HCT116 (cell line): ENCODE results near the gene NOL11. TPM values are rescaled to one million over a fixed set of nuclear protein-coding genes. Genes with fewer than 3 reads are reported as not detected.

Source experiments
- ATAC-seq: fragments of 200-7000 bp; cut with Tn5 transposase; 2 replicates; pipeline ENCODE4 v1.9.1; 2020; ENCODE audit warnings: mild to moderate bottlenecking, moderate library complexity
- BruUV-seq: library from RNA; stranded (reverse); fragments of 400-500 nt; replicated peaks from 2 replicates; lab custom pipeline; 2021; lab: Mats Ljungman, UMichigan
- CTCF ChIA-PET: fragments of 300-600 bp; sonication (Branson Sonifier 250); formaldehyde crosslinking; loops from one replicate; lab custom pipeline; 2021; ENCODE audit warnings: antibody characterized with exemption; lab: Charles Lee
- POLR2A ChIA-PET: fragments of 300-600, 350-600 bp; sonication (Branson Sonifier 250); formaldehyde crosslinking; loops from one replicate; lab custom pipeline; 2021; ENCODE audit warnings: antibody characterized with exemption; lab: Charles Lee
- RAD21 ChIA-PET, 2 experiments: fragments of 300-600 bp; sonication (Branson Sonifier 250); formaldehyde crosslinking; loops; one replicate each; lab custom pipeline; 2023; ENCODE audit warnings: low total read pairs in 2 of 2; ENCODE audit not compliant: uncharacterized antibody in 2 of 2, unreplicated experiment in 2 of 2, low non-redundant PET in 1 of 2; lab: Charles Lee
- DNase-seq: peaks from one replicate; pipeline ENCODE4 v3.0.0-alpha.2; 2010; ENCODE audit warnings: low read depth, low spot score
- H2AFZ ChIP-seq: fragments of 200-600 bp; shearing (Covaris generic), sonication (generic); 2 replicates; pipeline ENCODE4 v1.6.1; 2017; ENCODE audit warnings: low read depth, mixed run types, mixed read lengths, antibody characterized with exemption, low read length; ENCODE audit not compliant: poor library complexity, severe bottlenecking
- H3K27ac ChIP-seq: 2 replicates; pipeline ENCODE4 v1.5.1; 2012; ENCODE audit warnings: low read depth, low read length
- H3K27me3 ChIP-seq: fragments of 200-600 bp; sonication (generic); 2 replicates; pipeline ENCODE4 v1.6.1; 2016; ENCODE audit warnings: mixed run types, low read length, mixed read lengths; ENCODE audit not compliant: insufficient read depth
- H3K36me3 ChIP-seq, 2 experiments: fragments of 200-500 bp in 1 of 2; fragments of 200-600 bp in 1 of 2; sonication (Bioruptor generic) in 1 of 2; sonication (generic) in 1 of 2; 2 replicates each; pipeline versions ENCODE4 v1.5.1 to v1.6.1; 2014 to 2016; ENCODE audit warnings: low read length in 2 of 2, inconsistent platforms in 1 of 2, mixed read lengths in 1 of 2, mixed run types in 1 of 2; ENCODE audit not compliant: insufficient read depth in 2 of 2, control insufficient read depth in 1 of 2
- H3K4me1 ChIP-seq, 2 experiments: fragments of 200-600 bp in 1 of 2; sonication (generic) in 1 of 2; 2 replicates each; pipeline versions ENCODE4 v1.5.1 to v1.6.1; 2012 to 2017; ENCODE audit warnings: low read length in 2 of 2, inconsistent platforms in 1 of 2, mild to moderate bottlenecking in 1 of 2, mixed read lengths in 1 of 2, mixed run types in 1 of 2, moderate library complexity in 1 of 2; ENCODE audit not compliant: insufficient read depth in 2 of 2, control insufficient read depth in 1 of 2
- H3K4me2 ChIP-seq: fragments of 200-600 bp; sonication (generic); 2 replicates; pipeline ENCODE4 v1.6.1; 2017; ENCODE audit warnings: mixed run types, low read length, mixed read lengths
- H3K4me3 ChIP-seq, 2 experiments: fragments of 200-600 bp in 1 of 2; sonication (generic) in 1 of 2; replicated peaks in 1 of 2; 2 replicates each; pipeline ENCODE4 v1.5.1; 2011 to 2016; ENCODE audit warnings: low read length in 2 of 2, control low read depth in 1 of 2, low read depth in 1 of 2, mild to moderate bottlenecking in 1 of 2, mixed read lengths in 1 of 2, mixed run types in 1 of 2
- H3K79me2 ChIP-seq: fragments of 200-600 bp; sonication (generic); 2 replicates; pipeline ENCODE4 v1.6.1; 2017; ENCODE audit warnings: mild to moderate bottlenecking, mixed run types, low read length, moderate library complexity, mixed read lengths; ENCODE audit not compliant: insufficient read depth
- H3K9ac ChIP-seq: fragments of 200-600 bp; sonication (generic); 2 replicates; pipeline ENCODE4 v1.6.1; 2016; ENCODE audit warnings: low read length, mixed read lengths
- H3K9me2 ChIP-seq: fragments of 200-600 bp; sonication (generic), shearing (Covaris generic); 2 replicates; pipeline ENCODE4 v1.6.1; 2017; ENCODE audit warnings: mixed run types, mild to moderate bottlenecking, moderate library complexity; ENCODE audit not compliant: insufficient read depth
- H3K9me3 ChIP-seq, 2 experiments: fragments of 200-500 bp in 1 of 2; fragments of 200-600 bp in 1 of 2; sonication (Bioruptor generic) in 1 of 2; sonication (generic) in 1 of 2; 2 replicates each; pipeline ENCODE4 v1.6.1; 2014 to 2017; ENCODE audit warnings: low read length in 2 of 2, mixed read lengths in 2 of 2, inconsistent platforms in 1 of 2, low read depth in 1 of 2, mild to moderate bottlenecking in 1 of 2, mixed run types in 1 of 2, moderate library complexity in 1 of 2; ENCODE audit not compliant: control insufficient read depth in 1 of 2, insufficient read depth in 1 of 2
- H4K20me1 ChIP-seq: fragments of 200-600 bp; sonication (generic), shearing (Covaris generic); 2 replicates; pipeline ENCODE4 v1.6.1; 2017; ENCODE audit warnings: mixed run types, mild to moderate bottlenecking, moderate library complexity; ENCODE audit not compliant: insufficient read depth
- CBX3 ChIP-seq: IDR thresholded peaks from 2 replicates; pipeline ENCODE4 v1.6.1; 2012; ENCODE audit warnings: low read depth
- CEBPB ChIP-seq: IDR thresholded peaks from 2 replicates; pipeline ENCODE4 v1.6.1; 2012; ENCODE audit warnings: low read depth
- EGR1 ChIP-seq: IDR thresholded peaks from 2 replicates; pipeline ENCODE4 v1.6.1; 2012; ENCODE audit warnings: low read depth
- JUND ChIP-seq: IDR thresholded peaks from 2 replicates; pipeline ENCODE4 v1.6.1; 2012
- SRF ChIP-seq: IDR thresholded peaks from 2 replicates; pipeline ENCODE4 v1.6.1; 2012; ENCODE audit warnings: low read depth
- TCF7L2 ChIP-seq: IDR thresholded peaks from 2 replicates; pipeline ENCODE4 v1.7.0; 2011; ENCODE audit warnings: borderline replicate concordance, inconsistent platforms; ENCODE audit not compliant: insufficient read depth, insufficient read length; ENCODE audit errors: extremely low read depth
- intact Hi-C: fragments of 100-400 bp; cut with micrococcal nuclease; formaldehyde crosslinking; loops from 2 replicates; pipeline ENCODE4 v1.10.0; 2022
- total RNA-seq: library from RNA; stranded (reverse); gene quantifications from one replicate; pipeline ENCODE4 v1.2.1, GENCODE V29; 2021; ENCODE audit not compliant: unreplicated experiment
- TF ChIP-seq, protein P1 (sequence below): IDR thresholded peaks from 2 replicates; pipeline ENCODE4 v1.6.1; 2012; ENCODE audit warnings: low read depth
- TF ChIP-seq, protein P2 (sequence below): IDR thresholded peaks from 2 replicates; pipeline ENCODE4 v1.6.1; 2011; ENCODE audit warnings: mild to moderate bottlenecking, low read length, moderate library complexity; ENCODE audit not compliant: insufficient replicate concordance; ENCODE audit errors: extremely low read depth
- TF ChIP-seq, protein P3 (sequence below), 3 experiments: fragments of 200-600 bp in 1 of 3; sonication (generic) in 1 of 3; IDR thresholded peaks in 2 of 3; conservative IDR thresholded peaks in 1 of 3; 2 replicates each; pipeline ENCODE4 v1.5.1; 2012 to 2017; ENCODE audit warnings: low read depth in 2 of 3, low read length in 2 of 3, antibody characterized with exemption in 1 of 3, borderline replicate concordance in 1 of 3, control low read depth in 1 of 3, mild to moderate bottlenecking in 1 of 3, mixed read lengths in 1 of 3, mixed run types in 1 of 3, moderate library complexity in 1 of 3; ENCODE audit not compliant: insufficient read depth in 1 of 3

The NOL11 gene
- total RNA-seq, 1 experiment from 2014 or later: 118 TPM

DNA sequence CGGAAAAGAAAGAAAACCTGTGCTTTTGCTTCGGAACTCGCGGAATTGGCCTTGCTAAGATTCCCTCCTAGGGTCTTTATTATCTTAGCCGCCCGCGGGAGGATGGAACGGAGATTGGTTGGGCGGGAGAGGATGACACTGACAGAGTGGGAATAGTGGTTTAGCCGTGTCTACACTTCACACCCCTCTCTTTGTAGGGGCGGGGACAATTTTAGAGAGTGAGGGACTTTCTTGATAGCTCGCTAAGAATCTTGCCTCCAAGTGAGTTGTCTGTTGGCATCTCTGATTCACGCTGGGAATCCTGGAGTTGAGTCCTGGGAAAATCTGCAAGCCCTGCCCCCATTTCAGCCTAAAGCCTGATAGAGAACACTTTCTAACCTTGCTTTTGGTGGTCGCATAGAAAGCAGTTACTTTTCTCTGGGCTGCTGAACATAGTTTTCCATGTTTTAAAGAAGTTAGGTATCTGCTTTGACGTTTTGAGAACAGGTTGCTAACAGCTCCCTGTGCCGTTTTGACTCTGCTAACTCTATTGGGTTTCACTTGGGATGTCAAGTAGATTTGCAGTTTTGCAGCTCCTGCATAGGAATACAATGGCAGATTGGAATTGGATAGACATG is 697 bp downstream of the NOL11 start:
- Histone ChIP-seq H3K27ac (peak overlapping the region; percentile 77), H3K27me3 (no peaks in the 10 kb centered on the region), H3K4me3 (peak overlapping the region; percentile 83 to 94), H2AFZ (no peak overlapping the region), H3K9me3 (no peaks in the 10 kb centered on the region), H3K9me2 (no peaks in the 10 kb centered on the region), H3K4me2 (peak overlapping the region; percentile 84), H3K9ac (peak overlapping the region; percentile 99), H3K4me1 (peaks cover 7 to 16% of the 10 kb centered on the region in 2 experiments; a peak in 3 of 4 replicates), H3K79me2 (peaks cover 51% of the 10 kb centered on the region), H4K20me1 (no peaks in the 10 kb centered on the region), H3K36me3 (peaks cover 23 to 29% of the 10 kb centered on the region in 2 experiments; a peak in 3 of 4 replicates)
- intact Hi-C loops: loop anchor here (5.0 kb wide), 1 partner anchor 1044 kb away; no protein-coding TSS in a partner anchor
- ChIA-PET POLR2A (interaction anchor here (0.6 kb wide), 1 partner anchor 60 kb away, joined by 5 read pairs; no protein-coding TSS in a partner anchor), CTCF (no interaction called here), RAD21 (no interaction called here)
- no peak for DNase-seq
- peak; percentile 29; the same call in 1 of the 2 replicates for ATAC-seq
- TF ChIP-seq JUND: no peak
- TF ChIP-seq, protein P1, sequence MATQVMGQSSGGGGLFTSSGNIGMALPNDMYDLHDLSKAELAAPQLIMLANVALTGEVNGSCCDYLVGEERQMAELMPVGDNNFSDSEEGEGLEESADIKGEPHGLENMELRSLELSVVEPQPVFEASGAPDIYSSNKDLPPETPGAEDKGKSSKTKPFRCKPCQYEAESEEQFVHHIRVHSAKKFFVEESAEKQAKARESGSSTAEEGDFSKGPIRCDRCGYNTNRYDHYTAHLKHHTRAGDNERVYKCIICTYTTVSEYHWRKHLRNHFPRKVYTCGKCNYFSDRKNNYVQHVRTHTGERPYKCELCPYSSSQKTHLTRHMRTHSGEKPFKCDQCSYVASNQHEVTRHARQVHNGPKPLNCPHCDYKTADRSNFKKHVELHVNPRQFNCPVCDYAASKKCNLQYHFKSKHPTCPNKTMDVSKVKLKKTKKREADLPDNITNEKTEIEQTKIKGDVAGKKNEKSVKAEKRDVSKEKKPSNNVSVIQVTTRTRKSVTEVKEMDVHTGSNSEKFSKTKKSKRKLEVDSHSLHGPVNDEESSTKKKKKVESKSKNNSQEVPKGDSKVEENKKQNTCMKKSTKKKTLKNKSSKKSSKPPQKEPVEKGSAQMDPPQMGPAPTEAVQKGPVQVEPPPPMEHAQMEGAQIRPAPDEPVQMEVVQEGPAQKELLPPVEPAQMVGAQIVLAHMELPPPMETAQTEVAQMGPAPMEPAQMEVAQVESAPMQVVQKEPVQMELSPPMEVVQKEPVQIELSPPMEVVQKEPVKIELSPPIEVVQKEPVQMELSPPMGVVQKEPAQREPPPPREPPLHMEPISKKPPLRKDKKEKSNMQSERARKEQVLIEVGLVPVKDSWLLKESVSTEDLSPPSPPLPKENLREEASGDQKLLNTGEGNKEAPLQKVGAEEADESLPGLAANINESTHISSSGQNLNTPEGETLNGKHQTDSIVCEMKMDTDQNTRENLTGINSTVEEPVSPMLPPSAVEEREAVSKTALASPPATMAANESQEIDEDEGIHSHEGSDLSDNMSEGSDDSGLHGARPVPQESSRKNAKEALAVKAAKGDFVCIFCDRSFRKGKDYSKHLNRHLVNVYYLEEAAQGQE: no peak
- TF ChIP-seq SRF: no peak
- no peak for TF ChIP-seq CBX3
- no peak for TF ChIP-seq TCF7L2
- TF ChIP-seq CEBPB: no peak
- TF ChIP-seq, protein P2, sequence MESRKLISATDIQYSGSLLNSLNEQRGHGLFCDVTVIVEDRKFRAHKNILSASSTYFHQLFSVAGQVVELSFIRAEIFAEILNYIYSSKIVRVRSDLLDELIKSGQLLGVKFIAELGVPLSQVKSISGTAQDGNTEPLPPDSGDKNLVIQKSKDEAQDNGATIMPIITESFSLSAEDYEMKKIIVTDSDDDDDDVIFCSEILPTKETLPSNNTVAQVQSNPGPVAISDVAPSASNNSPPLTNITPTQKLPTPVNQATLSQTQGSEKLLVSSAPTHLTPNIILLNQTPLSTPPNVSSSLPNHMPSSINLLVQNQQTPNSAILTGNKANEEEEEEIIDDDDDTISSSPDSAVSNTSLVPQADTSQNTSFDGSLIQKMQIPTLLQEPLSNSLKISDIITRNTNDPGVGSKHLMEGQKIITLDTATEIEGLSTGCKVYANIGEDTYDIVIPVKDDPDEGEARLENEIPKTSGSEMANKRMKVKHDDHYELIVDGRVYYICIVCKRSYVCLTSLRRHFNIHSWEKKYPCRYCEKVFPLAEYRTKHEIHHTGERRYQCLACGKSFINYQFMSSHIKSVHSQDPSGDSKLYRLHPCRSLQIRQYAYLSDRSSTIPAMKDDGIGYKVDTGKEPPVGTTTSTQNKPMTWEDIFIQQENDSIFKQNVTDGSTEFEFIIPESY: no peak
- TF ChIP-seq EGR1: no peak
- TF ChIP-seq, protein P3, sequence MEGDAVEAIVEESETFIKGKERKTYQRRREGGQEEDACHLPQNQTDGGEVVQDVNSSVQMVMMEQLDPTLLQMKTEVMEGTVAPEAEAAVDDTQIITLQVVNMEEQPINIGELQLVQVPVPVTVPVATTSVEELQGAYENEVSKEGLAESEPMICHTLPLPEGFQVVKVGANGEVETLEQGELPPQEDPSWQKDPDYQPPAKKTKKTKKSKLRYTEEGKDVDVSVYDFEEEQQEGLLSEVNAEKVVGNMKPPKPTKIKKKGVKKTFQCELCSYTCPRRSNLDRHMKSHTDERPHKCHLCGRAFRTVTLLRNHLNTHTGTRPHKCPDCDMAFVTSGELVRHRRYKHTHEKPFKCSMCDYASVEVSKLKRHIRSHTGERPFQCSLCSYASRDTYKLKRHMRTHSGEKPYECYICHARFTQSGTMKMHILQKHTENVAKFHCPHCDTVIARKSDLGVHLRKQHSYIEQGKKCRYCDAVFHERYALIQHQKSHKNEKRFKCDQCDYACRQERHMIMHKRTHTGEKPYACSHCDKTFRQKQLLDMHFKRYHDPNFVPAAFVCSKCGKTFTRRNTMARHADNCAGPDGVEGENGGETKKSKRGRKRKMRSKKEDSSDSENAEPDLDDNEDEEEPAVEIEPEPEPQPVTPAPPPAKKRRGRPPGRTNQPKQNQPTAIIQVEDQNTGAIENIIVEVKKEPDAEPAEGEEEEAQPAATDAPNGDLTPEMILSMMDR (IDR thresholded peaks at IDR 0.05 in 2 of 3, conservative IDR thresholded peaks at IDR 0.05 in 1 of 3; ENCODE audit: borderline replicate concordance in 1 of 3, insufficient read depth in 1 of 3, low read depth in 2 of 3, low read length in 2 of 3): no peak
- no TSS peak for BruUV-seq
